Activated gamma-delta T cell (primary cell): Measurements from ENCODE around the gene SPR.

ENCODE experiments used
- DNase-seq: peaks from one replicate; lab custom pipeline; 2025; lab: John Stamatoyannopoulos, UW

The SPR gene

GRCh38 chr2:72931280-72931910, 44.2 kb downstream of the SPR start:
- no peak for DNase-seq

- DNase-seq, result no peak
These were observed 45.0 kb downstream of the SPR start for GRCh38 chr2:72932045-72932740.

GRCh38 chr2:72932805-72933204, 45.6 kb downstream of the SPR start:
- DNase-seq, result no peak

- DNase-seq, result no peak
These were observed 46.0 kb downstream of the SPR start for GRCh38 chr2:72933207-72933606.

GRCh38 chr2:72933646-72934151, 46.5 kb downstream of the SPR start:
- DNase-seq, result no peak

- DNase-seq, result no peak
These were observed 47.7 kb downstream of the SPR start for GRCh38 chr2:72934683-72935610.

GRCh38 chr2:72935611-72935957, 48.4 kb downstream of the SPR start:
- DNase-seq, result no peak

- DNase-seq, result no peak
These were observed 49.6 kb downstream of the SPR start for GRCh38 chr2:72936660-72937355.

- DNase-seq, result no peak
These were observed 50.1 kb downstream of the SPR start for GRCh38 chr2:72937356-72937669.

GRCh38 chr2:72938455-72938854, 51.2 kb downstream of the SPR start:
- DNase-seq, result no peak

GRCh38 chr2:72940361-72940760, 53.2 kb downstream of the SPR start:
- DNase-seq, result no peak

GRCh38 chr2:72940786-72941185, 53.6 kb downstream of the SPR start:
- DNase-seq, result no peak
